Tibial artery (tissue), 4 donors: Measurements from ENCODE around the gene CPED1.

Source experiments
- DNase-seq, 2 donors: peaks; one replicate each; pipeline ENCODE4 v3.0.0-alpha.2; 2019
- H3K27ac ChIP-seq, 2 donors: fragments of 200-600 bp; sonication (generic) in 1 of 2; 1 replicate in 1 of 2; 2 replicates in 1 of 2; pipeline ENCODE4 v1.5.1; 2018 to 2019; ENCODE audit warnings: mild to moderate bottlenecking in 1 of 2
- H3K27me3 ChIP-seq, 2 donors: fragments of 200-600 bp; sonication (generic) in 1 of 2; one replicate each; pipeline versions ENCODE4 v1.5.1 to v1.6.0; 2016 to 2019
- H3K36me3 ChIP-seq, 3 donors: fragments of 200-600 bp; sonication (generic) in 2 of 3; one replicate each; pipeline ENCODE4 v1.5.1; 2016 to 2019; ENCODE audit warnings: mild to moderate bottlenecking in 2 of 3
- H3K4me1 ChIP-seq, 4 donors: fragments of 200-600 bp; sonication (generic) in 2 of 4; 1 replicate in 3 of 4; 2 replicates in 1 of 4; pipeline ENCODE4 v1.5.1; 2016 to 2019
- H3K4me3 ChIP-seq, 2 donors: fragments of 200-600 bp; sonication (generic) in 1 of 2; 1 replicate in 1 of 2; 2 replicates in 1 of 2; pipeline ENCODE4 v1.5.1; 2018 to 2019; ENCODE audit warnings: mild to moderate bottlenecking in 2 of 2
- H3K9me3 ChIP-seq, 3 donors: fragments of 200-600 bp; sonication (generic) in 1 of 3; one replicate each; pipeline ENCODE4 v1.5.1; 2016 to 2019
- intact Hi-C: fragments of 100-400 bp; cut with DNase I; formaldehyde crosslinking; loops from one replicate; pipeline ENCODE4 v1.15.0; 2023; ENCODE audit warnings: low total_unique reads
- TF ChIP-seq, protein P1 (sequence below), 2 experiments: fragments of 200-600 bp in 1 of 2; fragments of 450-650 bp in 1 of 2; IDR thresholded peaks; one replicate each; pipeline ENCODE4 v1.5.1; 2017 to 2019; ENCODE audit warnings: antibody characterized with exemption in 2 of 2, mild to moderate bottlenecking in 1 of 2, moderate library complexity in 1 of 2

The CPED1 gene

DNA sequence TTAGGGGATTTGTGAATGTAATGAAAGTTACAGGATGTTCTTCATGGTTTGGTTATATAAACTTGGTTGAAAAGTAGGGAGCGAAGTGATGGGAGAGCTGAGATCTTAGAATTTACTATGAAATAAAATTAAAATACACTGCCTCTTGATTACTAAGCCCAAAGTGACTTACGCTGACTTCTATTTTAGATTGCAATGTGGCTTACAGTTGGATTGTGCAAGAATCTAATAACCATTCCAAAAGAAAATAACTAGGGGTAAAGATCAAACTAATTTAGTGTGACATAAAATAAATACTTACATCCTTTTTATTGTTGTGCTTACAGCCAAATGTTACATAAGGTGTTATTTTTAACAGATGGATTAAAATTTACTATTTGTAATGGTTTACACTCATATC, 355.6 kb downstream of the CPED1 start:
- Histone ChIP-seq H3K27ac (no peak overlapping the region), H3K9me3 (no peaks in the 10 kb centered on the region), H3K36me3 (peaks cover 4 to 19% (median 4%) of the 10 kb centered on the region in 3 donors), H3K4me3 (no peak overlapping the region), H3K4me1 (no peaks in the 10 kb centered on the region), H3K27me3 (no peaks in the 10 kb centered on the region)
- TF ChIP-seq, protein P1, sequence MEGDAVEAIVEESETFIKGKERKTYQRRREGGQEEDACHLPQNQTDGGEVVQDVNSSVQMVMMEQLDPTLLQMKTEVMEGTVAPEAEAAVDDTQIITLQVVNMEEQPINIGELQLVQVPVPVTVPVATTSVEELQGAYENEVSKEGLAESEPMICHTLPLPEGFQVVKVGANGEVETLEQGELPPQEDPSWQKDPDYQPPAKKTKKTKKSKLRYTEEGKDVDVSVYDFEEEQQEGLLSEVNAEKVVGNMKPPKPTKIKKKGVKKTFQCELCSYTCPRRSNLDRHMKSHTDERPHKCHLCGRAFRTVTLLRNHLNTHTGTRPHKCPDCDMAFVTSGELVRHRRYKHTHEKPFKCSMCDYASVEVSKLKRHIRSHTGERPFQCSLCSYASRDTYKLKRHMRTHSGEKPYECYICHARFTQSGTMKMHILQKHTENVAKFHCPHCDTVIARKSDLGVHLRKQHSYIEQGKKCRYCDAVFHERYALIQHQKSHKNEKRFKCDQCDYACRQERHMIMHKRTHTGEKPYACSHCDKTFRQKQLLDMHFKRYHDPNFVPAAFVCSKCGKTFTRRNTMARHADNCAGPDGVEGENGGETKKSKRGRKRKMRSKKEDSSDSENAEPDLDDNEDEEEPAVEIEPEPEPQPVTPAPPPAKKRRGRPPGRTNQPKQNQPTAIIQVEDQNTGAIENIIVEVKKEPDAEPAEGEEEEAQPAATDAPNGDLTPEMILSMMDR (IDR thresholded peaks at IDR 0.05), result no peak
- intact Hi-C loops, result no loop called here
- no peak for DNase-seq

- Histone ChIP-seq H3K27me3 (no peaks in the 10 kb centered on the region), H3K36me3 (peaks cover 4 to 19% (median 4%) of the 10 kb centered on the region in 3 donors), H3K27ac (no peak overlapping the region), H3K4me1 (no peaks in the 10 kb centered on the region), H3K4me3 (no peak overlapping the region), H3K9me3 (no peaks in the 10 kb centered on the region)
- DNase-seq, result no peak
- intact Hi-C loops, result no loop called here
- TF ChIP-seq, protein P1 (IDR thresholded peaks at IDR 0.05), result no peak
Observed at GRCh38 chr7:121344497-121344896, 356.0 kb downstream of the CPED1 start.
